Activated T-helper 2 cell treated with anti-CD3 and anti-CD28 coated beads, Interferon-gamma antibody, Interleukin-2, Interleukin-4, amounts not matched to agents 10 μg/mL and 5 μg/mL and 100 μg/mL, durations not matched to agents 14 hours and 24 hours and 36 hours (primary cell): ENCODE data around the gene PRKCA. TPM values are rescaled to one million over a fixed set of nuclear protein-coding genes. Genes with fewer than 3 reads are reported as not detected.

ENCODE experiments used
- DNase-seq: peaks from one replicate; pipeline ENCODE4 v3.0.0; 2021; ENCODE audit warnings: low spot score
- H3K27ac Mint-ChIP-seq: one replicate; pipeline ENCODE4 v1.8.0; 2021; ENCODE audit warnings: mixed read lengths
- H3K27me3 Mint-ChIP-seq: one replicate; pipeline ENCODE4 v1.8.0; 2021; ENCODE audit warnings: low read depth, mixed read lengths
- H3K36me3 Mint-ChIP-seq: one replicate; pipeline ENCODE4 v1.8.0; 2021; ENCODE audit warnings: low read depth, mixed read lengths
- H3K4me1 Mint-ChIP-seq: one replicate; pipeline ENCODE4 v1.8.0; 2021; ENCODE audit warnings: low read depth, mixed read lengths
- H3K4me3 Mint-ChIP-seq: one replicate; pipeline ENCODE4 v1.8.0; 2021; ENCODE audit warnings: low read depth, mild to moderate bottlenecking, moderate library complexity, mixed read lengths
- H3K9me3 Mint-ChIP-seq: one replicate; pipeline ENCODE4 v1.8.0; 2021; ENCODE audit warnings: mixed read lengths
- intact Hi-C: fragments of 100-400 bp; cut with micrococcal nuclease; formaldehyde crosslinking; loops from one replicate; pipeline ENCODE4 v1.15.1; 2023
- total RNA-seq: library from RNA; stranded (reverse); gene quantifications from 2 replicates; pipeline ENCODE4 v1.2.3, GENCODE V29; 2022

PRKCA gene
- total RNA-seq, 1 donor from 2014 or later = 268 TPM

DNA sequence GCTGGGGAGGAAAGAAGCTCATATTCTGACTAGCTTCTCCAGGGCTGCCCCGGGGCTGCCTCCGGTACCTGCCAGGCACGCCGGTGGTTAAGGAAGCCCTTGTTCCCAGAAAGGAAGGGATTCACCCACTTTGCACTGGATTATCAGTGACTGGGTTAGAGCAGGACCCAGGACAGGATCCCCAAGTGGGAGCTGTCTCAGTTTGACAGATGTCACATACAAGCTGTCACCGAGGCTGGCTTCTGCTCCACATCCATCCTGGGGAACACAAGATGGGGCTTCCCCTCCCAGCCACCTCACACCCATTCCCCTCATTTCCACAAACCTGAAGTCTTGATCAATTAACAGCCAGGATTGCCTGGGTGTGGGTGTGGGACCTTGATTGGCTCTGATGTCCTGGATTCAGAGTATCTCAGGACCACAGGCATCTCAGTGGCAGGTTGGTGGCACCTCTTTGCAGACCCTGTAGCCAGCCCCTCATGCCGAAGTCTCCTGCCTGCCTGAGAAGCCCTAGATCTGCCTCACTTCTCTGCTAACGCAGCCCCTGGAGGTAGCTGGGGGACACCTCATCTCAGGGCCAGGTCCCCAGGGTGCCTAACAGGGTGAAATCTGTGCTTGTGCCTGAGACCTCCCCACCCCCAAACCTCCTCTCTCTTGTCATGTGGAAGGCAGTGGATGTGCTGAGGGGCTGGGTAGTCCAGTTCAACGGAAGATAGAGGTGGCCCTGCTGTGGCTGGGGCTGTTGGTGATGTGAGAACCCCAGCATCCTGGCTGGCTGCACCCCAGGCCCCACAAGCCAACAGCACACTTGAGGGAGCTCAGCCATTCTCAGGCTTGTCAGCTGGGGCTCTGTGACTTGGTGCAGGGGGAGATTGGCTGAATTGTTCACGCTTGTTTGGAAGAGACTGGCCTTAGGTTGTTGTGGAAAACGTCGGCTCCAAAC lies 533.9 kb downstream of the PRKCA start:
- no peak for DNase-seq
- no peak overlapping the region for H3K4me3 Mint-ChIP-seq
- H3K27me3 Mint-ChIP-seq = peaks cover 45% of the 10 kb centered on the region
- no peaks in the 10 kb centered on the region for H3K36me3 Mint-ChIP-seq
- no peak overlapping the region for H3K27ac Mint-ChIP-seq
- no peaks in the 10 kb centered on the region for H3K4me1 Mint-ChIP-seq
- intact Hi-C loops = no loop called here
- no peaks in the 10 kb centered on the region for H3K9me3 Mint-ChIP-seq

DNA sequence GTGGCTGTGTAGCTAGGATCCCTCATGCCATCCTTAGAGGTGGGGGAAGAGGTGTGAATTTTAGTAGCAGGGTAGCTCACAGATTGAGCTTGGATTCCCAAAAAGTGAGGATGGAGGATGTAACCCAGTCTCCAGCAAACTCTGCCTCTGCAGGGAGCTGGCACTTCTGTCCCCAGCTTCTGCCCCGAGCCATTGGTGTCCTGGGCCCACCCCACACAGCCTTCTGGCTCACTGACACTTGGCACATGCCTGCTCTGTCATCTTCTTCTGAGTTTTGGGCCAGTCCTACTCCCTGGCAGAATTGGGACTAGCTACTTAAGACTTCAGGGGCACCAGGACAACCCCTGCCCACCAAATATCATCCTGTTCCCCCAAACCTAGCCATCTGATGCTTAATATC lies 534.8 kb downstream of the PRKCA start:
- H3K27me3 Mint-ChIP-seq = peaks cover 40% of the 10 kb centered on the region
- no peaks in the 10 kb centered on the region for H3K36me3 Mint-ChIP-seq
- no peaks in the 10 kb centered on the region for H3K4me1 Mint-ChIP-seq
- no peak overlapping the region for H3K4me3 Mint-ChIP-seq
- no peak overlapping the region for H3K27ac Mint-ChIP-seq
- intact Hi-C loops = no loop called here
- DNase-seq = no peak
- H3K9me3 Mint-ChIP-seq = no peaks in the 10 kb centered on the region

DNA sequence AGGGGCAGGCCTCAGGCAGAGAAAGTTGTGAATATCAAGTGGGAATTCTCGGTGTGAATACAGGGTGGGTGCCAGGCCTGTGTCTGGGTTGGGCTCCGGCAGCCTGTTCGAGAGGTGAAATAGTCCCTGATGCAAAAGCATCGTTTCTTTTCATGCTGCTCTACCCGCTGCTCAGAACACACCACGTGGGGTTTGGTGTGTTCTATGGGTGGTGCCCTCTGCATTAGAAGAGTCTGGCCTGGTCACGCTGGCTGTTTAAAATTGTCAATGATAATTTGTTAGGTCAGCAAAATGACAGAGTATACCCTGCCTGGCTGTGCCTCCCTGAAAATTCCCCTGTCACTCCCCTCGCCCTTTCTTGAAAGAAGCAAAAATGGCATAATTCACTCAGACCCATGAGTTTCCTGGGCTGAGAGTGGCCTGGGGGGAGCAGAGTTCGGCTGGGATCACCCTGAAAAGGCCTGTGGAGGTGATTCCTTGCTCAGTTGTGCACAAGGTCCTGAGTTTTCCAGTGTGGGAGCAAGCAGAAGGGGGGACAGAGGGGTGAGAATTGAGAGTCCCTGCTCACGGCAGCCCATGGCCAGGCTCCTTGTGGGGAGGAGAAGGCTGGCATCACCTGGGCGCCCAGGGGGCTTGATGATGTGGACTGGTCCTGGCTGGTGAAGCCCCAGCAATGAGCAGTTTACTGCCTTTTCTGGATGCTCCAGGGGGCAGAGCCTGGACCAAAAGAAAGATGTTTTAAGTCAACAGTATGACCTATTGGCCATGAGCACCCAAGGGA lies 535.7 kb downstream of the PRKCA start:
- intact Hi-C loops = no loop called here
- H3K9me3 Mint-ChIP-seq = no peaks in the 10 kb centered on the region
- DNase-seq = no peak
- no peak overlapping the region for H3K27ac Mint-ChIP-seq
- H3K4me1 Mint-ChIP-seq = no peaks in the 10 kb centered on the region
- H3K4me3 Mint-ChIP-seq = no peak overlapping the region
- no peaks in the 10 kb centered on the region for H3K36me3 Mint-ChIP-seq
- H3K27me3 Mint-ChIP-seq = peaks cover 37% of the 10 kb centered on the region

DNA sequence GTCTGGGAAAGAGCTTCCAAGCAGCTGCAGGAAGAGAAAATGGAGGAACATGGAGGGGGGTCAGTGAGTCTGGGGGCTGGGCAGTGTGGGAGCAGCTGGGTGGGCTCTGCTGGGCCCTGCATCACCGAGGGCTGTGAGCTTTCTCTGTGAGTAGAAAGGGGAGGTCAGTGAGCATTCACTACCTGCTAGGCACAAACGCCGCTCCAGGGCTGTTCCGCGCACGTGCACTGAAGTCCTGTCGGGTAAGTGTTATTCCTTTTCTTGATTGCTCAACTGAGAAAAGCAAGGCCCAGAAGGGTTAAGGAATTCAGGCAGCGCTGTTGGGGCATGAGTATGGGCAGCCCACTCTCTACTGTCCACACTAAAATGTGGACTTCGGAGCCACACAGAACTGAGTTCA lies 537.2 kb downstream of the PRKCA start:
- peaks cover 23% of the 10 kb centered on the region for H3K27me3 Mint-ChIP-seq
- H3K4me1 Mint-ChIP-seq = no peaks in the 10 kb centered on the region
- H3K36me3 Mint-ChIP-seq = no peaks in the 10 kb centered on the region
- intact Hi-C loops = no loop called here
- H3K9me3 Mint-ChIP-seq = no peaks in the 10 kb centered on the region
- DNase-seq = no peak
- H3K27ac Mint-ChIP-seq = no peak overlapping the region
- H3K4me3 Mint-ChIP-seq = no peak overlapping the region

DNA sequence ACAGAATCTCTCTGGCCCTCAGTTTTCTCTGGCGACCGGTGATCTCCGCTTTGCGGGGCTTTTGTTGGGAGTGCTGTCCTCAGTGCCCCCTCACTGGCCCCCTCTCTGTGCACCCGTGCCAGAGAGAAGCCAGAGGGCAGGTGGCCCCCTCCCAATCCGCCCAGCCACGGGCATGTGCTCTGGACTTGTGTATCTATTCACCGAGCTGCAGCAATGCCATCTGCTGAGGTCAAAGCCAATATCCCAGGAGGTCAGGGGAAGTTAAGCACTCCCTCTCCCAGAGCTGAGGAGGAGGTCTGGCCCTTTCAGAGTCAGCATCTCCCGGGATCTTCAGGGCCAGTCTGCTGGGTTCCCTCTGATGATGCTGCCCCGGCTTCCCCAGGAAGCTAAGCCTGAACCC lies 537.6 kb downstream of the PRKCA start:
- no peaks in the 10 kb centered on the region for H3K36me3 Mint-ChIP-seq
- no peaks in the 10 kb centered on the region for H3K9me3 Mint-ChIP-seq
- H3K4me1 Mint-ChIP-seq = no peaks in the 10 kb centered on the region
- H3K27ac Mint-ChIP-seq = no peak overlapping the region
- intact Hi-C loops = no loop called here
- H3K27me3 Mint-ChIP-seq = peaks cover 22% of the 10 kb centered on the region
- no peak for DNase-seq
- H3K4me3 Mint-ChIP-seq = no peak overlapping the region

DNA sequence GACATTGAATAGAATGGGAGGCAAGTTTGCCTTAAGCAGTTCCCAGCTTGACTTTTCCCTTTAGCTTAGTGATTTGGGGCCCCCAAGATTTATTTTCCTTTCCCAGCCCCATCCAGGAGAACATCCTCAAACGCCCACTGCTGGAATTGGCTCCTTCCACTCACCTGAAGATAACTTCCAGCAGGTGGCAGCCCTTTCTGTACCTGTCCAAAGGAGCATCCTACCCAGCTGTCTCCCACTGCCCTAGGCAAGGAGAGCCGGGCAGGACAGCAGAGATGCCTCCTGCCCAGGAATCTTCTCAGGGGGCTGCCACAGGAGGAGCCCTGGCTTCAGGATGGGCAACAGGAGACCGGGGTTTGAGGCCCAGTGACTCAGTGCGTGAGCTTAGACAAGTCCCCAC lies 538.9 kb downstream of the PRKCA start:
- intact Hi-C loops = no loop called here
- Mint-ChIP-seq H3K27me3 (peaks cover 12% of the 10 kb centered on the region), H3K27ac (no peak overlapping the region), H3K4me3 (no peak overlapping the region), H3K9me3 (peaks cover 3% of the 10 kb centered on the region), H3K36me3 (no peaks in the 10 kb centered on the region), H3K4me1 (no peaks in the 10 kb centered on the region)
- no peak for DNase-seq

DNA sequence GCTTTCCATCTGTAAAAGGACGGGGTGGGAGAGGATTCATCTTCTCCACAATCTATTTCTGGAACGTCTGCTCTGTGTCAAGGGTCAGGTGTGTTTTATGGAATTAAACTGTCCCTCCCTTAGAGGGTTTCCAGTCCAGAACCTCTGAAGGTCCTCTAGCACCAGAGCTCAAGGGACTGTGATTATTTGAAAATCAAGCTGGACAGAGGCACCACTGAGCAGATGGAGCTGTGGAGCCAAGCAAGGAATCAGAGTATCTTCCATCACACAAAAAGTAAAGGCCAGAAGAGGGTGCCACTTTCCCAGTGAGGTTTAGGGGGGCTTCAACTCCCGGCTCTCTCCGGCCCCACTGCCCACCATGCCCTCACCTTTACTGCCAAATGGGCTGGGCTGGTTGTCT lies 539.3 kb downstream of the PRKCA start:
- Mint-ChIP-seq H3K4me1 (no peaks in the 10 kb centered on the region), H3K9me3 (peaks cover 5% of the 10 kb centered on the region), H3K36me3 (no peaks in the 10 kb centered on the region), H3K27ac (no peak overlapping the region), H3K4me3 (no peak overlapping the region), H3K27me3 (peaks cover 8% of the 10 kb centered on the region)
- no peak for DNase-seq
- intact Hi-C loops = no loop called here

DNA sequence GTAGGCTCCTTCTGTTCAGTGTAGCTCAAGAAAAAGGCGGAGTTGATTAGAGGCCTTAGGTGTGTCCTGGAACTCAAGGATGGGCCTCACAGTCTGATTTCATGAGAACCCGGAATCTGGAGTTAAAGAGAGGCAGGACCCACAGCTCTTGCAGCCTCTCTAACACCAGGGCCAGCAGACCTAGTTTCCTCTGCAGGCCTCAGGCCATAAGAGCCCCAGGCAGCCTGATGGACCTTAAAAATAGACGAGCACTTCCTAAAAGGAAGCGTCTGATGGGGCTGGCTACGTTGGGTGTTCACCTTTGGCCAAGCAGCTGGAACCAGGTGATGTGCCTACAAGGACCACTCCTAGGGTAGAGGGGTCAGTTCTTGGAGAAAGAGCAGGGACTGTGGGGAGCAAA lies 540.1 kb downstream of the PRKCA start:
- Mint-ChIP-seq H3K4me1 (no peaks in the 10 kb centered on the region), H3K9me3 (peaks cover 5% of the 10 kb centered on the region), H3K27ac (no peak overlapping the region), H3K36me3 (no peaks in the 10 kb centered on the region), H3K4me3 (no peak overlapping the region), H3K27me3 (peaks cover 2% of the 10 kb centered on the region)
- no peak for DNase-seq
- intact Hi-C loops = no loop called here

DNA sequence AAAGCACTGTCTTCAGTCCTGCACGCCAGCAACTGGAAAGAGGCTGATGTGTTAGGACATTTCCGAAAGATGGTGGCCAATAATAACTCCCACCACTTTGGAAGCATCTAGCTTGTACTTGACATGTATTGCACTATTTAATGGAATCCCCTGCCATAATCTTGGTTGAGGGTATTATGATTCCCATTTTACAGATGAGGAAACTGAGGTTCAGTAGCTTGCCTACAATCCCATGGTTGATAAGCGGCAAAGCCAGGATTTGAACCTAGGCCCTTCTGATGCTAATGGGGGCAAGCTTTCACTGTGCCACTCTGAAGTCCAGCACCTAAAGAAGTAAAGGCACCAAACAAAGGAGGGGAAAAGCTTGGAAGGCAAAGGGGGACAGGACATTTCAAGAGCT lies 540.5 kb downstream of the PRKCA start:
- no peaks in the 10 kb centered on the region for H3K4me1 Mint-ChIP-seq
- no peak overlapping the region for H3K27ac Mint-ChIP-seq
- peaks cover 5% of the 10 kb centered on the region for H3K9me3 Mint-ChIP-seq
- peaks cover 1% of the 10 kb centered on the region for H3K27me3 Mint-ChIP-seq
- H3K4me3 Mint-ChIP-seq = no peak overlapping the region
- no peaks in the 10 kb centered on the region for H3K36me3 Mint-ChIP-seq
- no peak for DNase-seq
- intact Hi-C loops = no loop called here

DNA sequence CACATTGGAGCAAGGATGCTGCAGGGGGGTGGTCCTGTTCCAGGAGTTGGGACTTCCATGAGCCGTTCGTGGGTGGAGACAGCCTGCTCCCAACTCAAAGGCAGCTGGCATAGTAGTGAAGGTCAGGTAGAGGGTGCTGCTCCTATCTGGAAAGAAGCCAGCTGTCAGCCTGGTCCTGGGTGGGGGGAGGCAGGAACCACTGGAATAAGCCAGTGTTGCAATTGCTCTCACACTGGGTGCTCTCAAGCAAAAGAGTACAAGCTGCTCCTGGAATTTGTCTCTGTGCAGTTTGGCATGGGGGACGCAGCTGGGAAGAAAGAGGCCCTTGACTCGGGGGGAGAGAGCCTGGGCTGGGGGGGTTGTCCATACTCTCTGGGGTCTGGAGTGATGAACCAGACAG lies 541.2 kb downstream of the PRKCA start:
- H3K4me3 Mint-ChIP-seq = no peak overlapping the region
- no peaks in the 10 kb centered on the region for H3K4me1 Mint-ChIP-seq
- no peak overlapping the region for H3K27ac Mint-ChIP-seq
- peaks cover 1% of the 10 kb centered on the region for H3K27me3 Mint-ChIP-seq
- intact Hi-C loops = no loop called here
- no peak for DNase-seq
- H3K36me3 Mint-ChIP-seq = no peaks in the 10 kb centered on the region
- H3K9me3 Mint-ChIP-seq = peaks cover 5% of the 10 kb centered on the region

DNA sequence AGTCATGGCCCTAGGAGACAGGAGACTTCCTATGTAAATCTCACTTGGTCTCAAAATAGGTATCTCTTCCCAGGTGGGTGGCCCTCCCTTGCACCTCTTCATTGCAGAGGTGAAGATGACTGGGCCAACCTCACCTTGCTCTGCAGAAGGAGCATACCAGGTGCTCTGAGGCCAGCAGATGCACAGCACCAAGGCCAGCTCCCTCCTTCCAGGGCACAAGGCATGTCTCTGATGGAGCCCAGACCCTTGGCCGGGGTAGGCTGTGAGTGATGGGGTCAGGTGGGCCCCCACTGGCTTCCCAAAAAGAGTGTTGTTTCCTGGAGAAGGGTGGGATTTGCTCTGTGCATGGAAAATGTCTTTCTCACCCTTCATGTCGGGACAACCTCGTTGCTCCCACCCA lies 545.3 kb downstream of the PRKCA start:
- H3K4me3 Mint-ChIP-seq = no peak overlapping the region
- intact Hi-C loops = no loop called here
- no peaks in the 10 kb centered on the region for H3K36me3 Mint-ChIP-seq
- DNase-seq = no peak
- H3K4me1 Mint-ChIP-seq = no peaks in the 10 kb centered on the region
- H3K27me3 Mint-ChIP-seq = peaks cover 10% of the 10 kb centered on the region
- no peak overlapping the region for H3K27ac Mint-ChIP-seq
- H3K9me3 Mint-ChIP-seq = peaks cover 5% of the 10 kb centered on the region

DNA sequence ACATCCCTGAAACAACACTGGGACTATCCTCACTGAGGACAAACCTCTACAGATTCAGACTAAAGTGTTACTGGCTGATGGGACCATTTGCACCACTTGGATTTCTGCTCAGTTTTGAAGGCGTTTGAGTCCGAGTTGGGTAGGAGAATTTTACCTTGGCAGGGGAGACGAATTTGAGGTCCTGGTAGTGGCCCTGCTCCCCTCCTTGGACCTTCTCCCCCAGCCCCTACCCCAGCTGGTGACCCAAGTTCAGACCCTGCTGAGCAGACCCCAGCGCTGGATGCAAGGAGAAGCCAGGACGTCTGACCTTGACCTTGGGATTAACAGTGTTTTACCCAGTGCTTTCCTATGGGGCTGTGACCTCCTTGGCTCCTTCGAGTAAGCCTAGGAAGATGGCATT lies 546.1 kb downstream of the PRKCA start:
- no peak for DNase-seq
- peaks cover 14% of the 10 kb centered on the region for H3K27me3 Mint-ChIP-seq
- no peaks in the 10 kb centered on the region for H3K36me3 Mint-ChIP-seq
- no peaks in the 10 kb centered on the region for H3K4me1 Mint-ChIP-seq
- H3K9me3 Mint-ChIP-seq = peaks cover 5% of the 10 kb centered on the region
- no peak overlapping the region for H3K4me3 Mint-ChIP-seq
- H3K27ac Mint-ChIP-seq = no peak overlapping the region
- intact Hi-C loops = no loop called here

DNA sequence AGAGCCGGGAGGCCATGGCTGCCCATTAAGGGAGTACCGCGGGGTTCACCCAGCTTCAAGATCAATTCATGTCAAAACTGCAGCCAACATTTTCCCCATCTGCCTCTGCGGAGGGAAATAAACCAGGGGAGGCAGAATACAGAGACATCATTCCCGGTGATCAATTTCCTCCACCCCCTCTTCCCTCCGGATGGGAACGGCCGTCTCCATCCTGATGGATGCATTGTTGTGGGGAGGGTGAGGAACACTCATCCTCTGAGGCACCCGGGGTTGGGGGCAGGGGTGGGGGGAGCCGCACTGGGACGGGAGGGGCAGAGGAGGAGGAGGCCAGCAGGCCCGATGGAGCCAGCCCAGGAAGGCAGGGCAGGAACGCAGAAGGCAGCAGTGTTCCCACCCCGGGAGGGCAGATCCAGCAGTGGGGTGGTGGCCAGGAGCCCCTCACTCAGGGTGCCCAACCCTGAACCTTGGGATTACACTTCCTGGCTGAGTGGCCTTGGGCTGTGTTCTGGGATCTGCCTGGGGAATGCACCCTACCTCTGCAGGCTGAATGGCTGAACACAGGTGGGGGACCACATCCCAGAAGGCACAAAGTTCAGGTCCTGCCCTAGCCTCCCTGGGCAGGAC lies 546.7 kb downstream of the PRKCA start:
- H3K4me3 Mint-ChIP-seq = no peak overlapping the region
- DNase-seq = no peak
- H3K36me3 Mint-ChIP-seq = no peaks in the 10 kb centered on the region
- H3K4me1 Mint-ChIP-seq = no peaks in the 10 kb centered on the region
- H3K9me3 Mint-ChIP-seq = peaks cover 5% of the 10 kb centered on the region
- intact Hi-C loops = no loop called here
- H3K27ac Mint-ChIP-seq = no peak overlapping the region
- H3K27me3 Mint-ChIP-seq = peaks cover 14% of the 10 kb centered on the region
